CD8-positive, alpha-beta memory T cell (primary cell): Measurements from ENCODE around the gene LASP1. TPM values are rescaled to one million over a fixed set of nuclear protein-coding genes. Genes with fewer than 3 reads are reported as not detected.
A peak's percentile ranks its signal among the peaks of the same experiment; 100 is the strongest.

Experiments
- CTCF ChIA-PET: fragments of 350-600 bp; sonication (Branson Sonifier 250); formaldehyde crosslinking; loops from one replicate; lab custom pipeline; 2021; ENCODE audit warnings: antibody characterized with exemption; lab: Charles Lee
- POLR2A ChIA-PET: fragments of 350-600 bp; sonication (Branson Sonifier 250); formaldehyde crosslinking; loops from one replicate; lab custom pipeline; 2021; ENCODE audit warnings: antibody characterized with exemption; lab: Charles Lee
- DNase-seq, 5 donors: peaks; one replicate each; pipeline versions ENCODE4 v3.0.0 to v3.0.0-alpha.2; 2020 to 2022; ENCODE audit warnings: mixed read lengths in 1 of 5
- H3K27ac ChIP-seq: one replicate; pipeline ENCODE4 v1.7.0; 2013; ENCODE audit warnings: low read depth, mild to moderate bottlenecking, low read length, moderate library complexity
- H3K27me3 ChIP-seq: 2 replicates; pipeline ENCODE4 v1.7.0; 2013; ENCODE audit warnings: low read length, mild to moderate bottlenecking; ENCODE audit not compliant: insufficient read depth, poor library complexity, severe bottlenecking
- H3K36me3 ChIP-seq: 2 replicates; pipeline ENCODE4 v1.7.0; 2013; ENCODE audit warnings: mild to moderate bottlenecking, low read length, moderate library complexity; ENCODE audit not compliant: insufficient read depth
- H3K4me1 ChIP-seq: 2 replicates; pipeline ENCODE4 v1.7.0; 2013; ENCODE audit warnings: mild to moderate bottlenecking, low read length, moderate library complexity; ENCODE audit not compliant: insufficient read depth
- H3K4me3 ChIP-seq: 2 replicates; pipeline ENCODE4 v1.7.0; 2013; ENCODE audit warnings: mild to moderate bottlenecking, low read length
- H3K9me3 ChIP-seq: 2 replicates; pipeline ENCODE4 v1.7.0; 2013; ENCODE audit warnings: mild to moderate bottlenecking, low read length
- H3K27ac Mint-ChIP-seq, 8 donors: one replicate each; pipeline ENCODE4 v1.8.0; 2020 to 2021; ENCODE audit warnings: mixed read lengths in 8 of 8, mild to moderate bottlenecking in 6 of 8, inconsistent platforms in 3 of 8, moderate library complexity in 3 of 8
- H3K27me3 Mint-ChIP-seq, 2 donors: one replicate each; pipeline ENCODE4 v1.8.0; 2020 to 2021; ENCODE audit warnings: mixed read lengths in 2 of 2, mild to moderate bottlenecking in 1 of 2, moderate library complexity in 1 of 2
- H3K36me3 Mint-ChIP-seq, 3 donors: one replicate each; pipeline ENCODE4 v1.8.0; 2020 to 2021; ENCODE audit warnings: mixed read lengths in 3 of 3, inconsistent platforms in 1 of 3, mild to moderate bottlenecking in 1 of 3
- H3K4me1 Mint-ChIP-seq, 3 donors: one replicate each; pipeline ENCODE4 v1.8.0; 2020 to 2021; ENCODE audit warnings: mixed read lengths in 3 of 3, inconsistent platforms in 1 of 3, mild to moderate bottlenecking in 1 of 3
- H3K4me3 Mint-ChIP-seq, 7 donors: one replicate each; pipeline ENCODE4 v1.8.0; 2020 to 2021; ENCODE audit warnings: mixed read lengths in 7 of 7, mild to moderate bottlenecking in 6 of 7, moderate library complexity in 4 of 7, inconsistent platforms in 2 of 7
- H3K9me3 Mint-ChIP-seq, 5 donors: one replicate each; pipeline ENCODE4 v1.8.0; 2020 to 2022; ENCODE audit warnings: mixed read lengths in 5 of 5, mild to moderate bottlenecking in 3 of 5, moderate library complexity in 2 of 5, inconsistent platforms in 1 of 5
- polyA plus RNA-seq: library from polyadenylated mRNA; unstranded; fragments of 300-500 nt; fragmentation: Illumina TruSeq; gene quantifications from one replicate; pipeline ENCODE4 v1.2.3, GENCODE V29; 2021
- total RNA-seq, 2 experiments: library from RNA; stranded (reverse); gene quantifications; one replicate each; pipeline ENCODE4 v1.2.3, GENCODE V29; 2021

The LASP1 gene
- total and polyA plus RNA-seq, 3 experiments from 2014 or later, result 76.1 to 135 (median 128) TPM

- Mint-ChIP-seq H3K27ac (no peak overlapping the region), H3K4me1 (peaks cover 16 to 20% (median 18%) of the 10 kb centered on the region in 3 donors), H3K9me3 (no peaks in the 10 kb centered on the region), H3K4me3 (no peak overlapping the region), H3K36me3 (peaks cover 0 to 4% (median 0%) of the 10 kb centered on the region in 3 donors), H3K27me3 (peaks cover 0 to 12% of the 10 kb centered on the region in 2 donors)
- no peak for DNase-seq
- ChIA-PET POLR2A (interaction anchor here (0.7 kb wide), 1 partner anchor 11 kb away, joined by 4 read pairs; no protein-coding TSS in a partner anchor), CTCF (interaction anchor here (0.8 kb wide), 1 partner anchor 300 kb away, joined by 3 read pairs; no protein-coding TSS in a partner anchor)
- Histone ChIP-seq H3K4me1 (peaks cover 13% of the 10 kb centered on the region), H3K36me3 (no peaks in the 10 kb centered on the region), H3K4me3 (no peak overlapping the region), H3K27ac (no peak overlapping the region), H3K9me3 (no peaks in the 10 kb centered on the region), H3K27me3 (no peaks in the 10 kb centered on the region)
These were observed 5.0 kb upstream of the LASP1 start for GRCh38 chr17:38864636-38865398.

DNA sequence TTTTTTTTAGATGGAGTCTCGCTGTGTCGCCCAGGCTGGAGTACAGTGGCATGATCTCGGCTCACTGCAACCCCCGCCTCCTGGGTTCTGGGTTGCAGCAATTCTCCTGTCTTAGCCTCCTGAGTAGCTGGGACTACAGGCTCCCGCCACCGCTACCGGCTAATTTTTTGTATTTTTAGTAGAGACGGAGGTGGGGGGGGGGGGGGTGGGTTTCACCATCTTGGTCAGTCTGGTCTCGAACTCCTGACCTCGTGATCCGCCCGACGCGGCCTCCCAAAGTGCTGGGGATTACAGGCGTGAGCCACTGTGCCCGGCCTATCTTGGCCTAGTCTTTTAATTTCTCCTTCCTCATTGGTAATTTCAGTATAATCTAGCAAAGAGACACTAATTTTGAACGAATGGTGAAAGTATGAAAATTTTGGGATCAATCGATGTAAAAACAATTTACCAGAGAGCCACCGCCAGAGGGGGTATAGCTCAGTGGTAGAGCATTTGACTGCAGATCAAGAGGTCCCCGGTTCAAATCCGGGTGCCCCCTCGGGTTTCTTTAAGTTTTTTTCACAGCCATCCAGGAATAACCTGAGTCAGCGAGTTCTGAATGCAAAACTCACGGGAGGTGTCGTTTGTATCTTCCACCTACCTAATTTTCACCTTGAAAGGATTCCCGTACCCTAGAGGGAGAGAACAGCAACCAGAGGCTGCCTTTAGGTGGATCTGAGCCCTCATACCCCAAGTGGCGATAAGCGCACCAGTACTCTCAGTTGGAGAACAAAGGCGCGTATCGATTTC is 2.5 kb upstream of the LASP1 start:
- peak overlapping the region; percentile 94 to 100 (median 98) for H3K4me3 Mint-ChIP-seq
- ChIA-PET POLR2A (interaction anchor here (0.5 to 3.8 kb wide), 8 partner anchors 14 to 298 kb away, joined by 3 to 57 read pairs (median 4); partner anchors contain the start of genes LASP1NB and RPL23), CTCF (interaction anchor here (1.1 to 7.0 kb wide), 10 partner anchors 14 to 286 kb away, joined by 3 to 73 read pairs (median 13); partner anchors contain the start of genes CWC25, FBXO47, LASP1NB and PLXDC1)
- H3K4me1 Mint-ChIP-seq, result peaks cover 30 to 31% (median 31%) of the 10 kb centered on the region in 3 donors
- Histone ChIP-seq H3K27me3 (no peaks in the 10 kb centered on the region), H3K9me3 (no peaks in the 10 kb centered on the region), H3K27ac (peak overlapping the region; percentile 87), H3K36me3 (peaks cover 6% of the 10 kb centered on the region), H3K4me1 (peaks cover 26% of the 10 kb centered on the region), H3K4me3 (peak overlapping the region; percentile 98)
- H3K27me3 Mint-ChIP-seq, result peaks cover 0 to 12% of the 10 kb centered on the region in 2 donors
- H3K27ac Mint-ChIP-seq, result peak overlapping the region; percentile 46 to 99 (median 94)
- H3K9me3 Mint-ChIP-seq, result no peaks in the 10 kb centered on the region
- H3K36me3 Mint-ChIP-seq, result peaks cover 0 to 22% (median 0%) of the 10 kb centered on the region in 3 donors
- peak in 4 of 5 donors; percentile 31 to 70 (median 63) for DNase-seq

- ChIA-PET CTCF (interaction anchor here (0.7 to 7.0 kb wide), 13 partner anchors 14 to 327 kb away, joined by 3 to 73 read pairs (median 8); partner anchors contain the start of genes CWC25, FBXO47, LASP1NB and PLXDC1), POLR2A (interaction anchor here (0.5 to 3.8 kb wide), 9 partner anchors 9 to 534 kb away, joined by 3 to 57 read pairs (median 6); partner anchors contain the start of genes LASP1NB, PIP4K2B and RPL23)
- peaks cover 0 to 26% (median 0%) of the 10 kb centered on the region in 3 donors for H3K36me3 Mint-ChIP-seq
- H3K27me3 Mint-ChIP-seq, result peaks cover 0 to 12% of the 10 kb centered on the region in 2 donors
- H3K9me3 ChIP-seq, result no peaks in the 10 kb centered on the region
- DNase-seq, result no peak
- H3K36me3 ChIP-seq, result peaks cover 13% of the 10 kb centered on the region
- peak overlapping the region; percentile 94 to 100 (median 98) for H3K4me3 Mint-ChIP-seq
- no peaks in the 10 kb centered on the region for H3K9me3 Mint-ChIP-seq
- H3K27ac ChIP-seq, result peak overlapping the region; percentile 87
- peak overlapping the region; percentile 98 for H3K4me3 ChIP-seq
- H3K27me3 ChIP-seq, result no peaks in the 10 kb centered on the region
- peaks cover 38 to 39% (median 39%) of the 10 kb centered on the region in 3 donors for H3K4me1 Mint-ChIP-seq
- H3K4me1 ChIP-seq, result peaks cover 34% of the 10 kb centered on the region
- H3K27ac Mint-ChIP-seq, result peak overlapping the region; percentile 89 to 99 (median 96)
These were observed 1.7 kb upstream of the LASP1 start for GRCh38 chr17:38867968-38868816.

DNA sequence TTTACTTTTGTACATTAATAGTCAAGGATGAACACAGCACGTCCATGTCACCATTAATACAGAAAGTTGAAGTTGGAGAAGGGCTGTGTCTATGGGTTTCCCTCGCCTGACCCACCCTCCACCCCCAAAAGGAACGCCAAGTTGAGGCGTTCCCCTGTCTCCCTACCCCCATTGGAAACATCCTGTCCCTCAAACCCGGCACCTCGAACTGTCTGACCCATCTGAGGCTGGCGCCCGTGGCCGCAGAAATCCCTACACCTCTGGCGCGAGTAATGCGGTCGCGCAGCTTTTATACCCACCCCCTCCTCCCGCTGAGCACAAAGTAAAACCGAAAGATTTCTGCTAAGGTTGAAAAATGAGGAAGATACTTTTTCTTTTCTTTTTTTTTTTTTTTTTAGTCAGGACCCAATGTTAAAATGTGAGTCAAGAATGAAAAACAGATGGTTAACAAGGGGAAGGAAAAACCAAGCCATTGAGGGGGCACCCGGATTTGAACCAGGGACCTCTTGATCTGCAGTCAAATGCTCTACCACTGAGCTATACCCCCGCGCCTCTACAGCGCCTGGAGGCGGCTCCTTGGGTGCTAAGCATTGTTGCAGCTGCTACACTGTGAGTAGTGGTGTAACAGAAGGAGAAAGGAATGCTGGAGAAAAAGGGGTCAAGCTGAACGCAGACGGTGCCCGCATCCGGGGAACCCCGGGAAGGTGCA is 887 bp upstream of the LASP1 start:
- peak overlapping the region; percentile 94 to 100 (median 98) for H3K4me3 Mint-ChIP-seq
- peak; percentile 71 to 91 (median 80) for DNase-seq

GRCh38 chr17:38870259-38871165 is 654 bp downstream of the LASP1 start:
- Histone ChIP-seq H3K27ac (peak overlapping the region; percentile 87), H3K9me3 (no peaks in the 10 kb centered on the region), H3K4me3 (peak overlapping the region; percentile 98), H3K27me3 (no peaks in the 10 kb centered on the region), H3K4me1 (peaks cover 57% of the 10 kb centered on the region), H3K36me3 (peaks cover 13% of the 10 kb centered on the region)
- peaks cover 59 to 63% (median 62%) of the 10 kb centered on the region in 3 donors for H3K4me1 Mint-ChIP-seq
- peak; percentile 57 to 82 (median 66) for DNase-seq
- no peaks in the 10 kb centered on the region for H3K9me3 Mint-ChIP-seq
- H3K27ac Mint-ChIP-seq, result peak overlapping the region; percentile 93 to 99 (median 97)
- ChIA-PET POLR2A (interaction anchor here (0.6 to 3.8 kb wide), 17 partner anchors 14 to 1056 kb away, joined by 3 to 57 read pairs (median 4); partner anchors contain the start of genes LASP1NB, PIP4K2B and RPL23), CTCF (interaction anchor here (0.9 to 7.0 kb wide), 21 partner anchors 10 to 362 kb away, joined by 3 to 73 read pairs (median 5); partner anchors contain the start of genes ARL5C, LASP1NB, PLXDC1 and RPL23)
- peaks cover 0 to 12% of the 10 kb centered on the region in 2 donors for H3K27me3 Mint-ChIP-seq
- H3K36me3 Mint-ChIP-seq, result peaks cover 0 to 30% (median 0%) of the 10 kb centered on the region in 3 donors
- peak overlapping the region; percentile 94 to 100 (median 98) for H3K4me3 Mint-ChIP-seq

More for the DNA sequence above, 887 bp upstream of the LASP1 start:
- peaks cover 13% of the 10 kb centered on the region for H3K36me3 ChIP-seq
- no peaks in the 10 kb centered on the region for H3K9me3 ChIP-seq
- H3K4me1 ChIP-seq, result peaks cover 42% of the 10 kb centered on the region
- Mint-ChIP-seq H3K27me3 (peaks cover 0 to 12% of the 10 kb centered on the region in 2 donors), H3K36me3 (peaks cover 0 to 27% (median 0%) of the 10 kb centered on the region in 3 donors), H3K4me1 (peaks cover 46 to 47% (median 47%) of the 10 kb centered on the region in 3 donors), H3K9me3 (no peaks in the 10 kb centered on the region), H3K27ac (peak overlapping the region; percentile 89 to 99 (median 96))
- peak overlapping the region; percentile 87 for H3K27ac ChIP-seq
- CTCF ChIA-PET, result interaction anchor here (0.7 to 7.0 kb wide), 18 partner anchors 9 to 326 kb away, joined by 3 to 73 read pairs (median 6); partner anchors contain the start of genes CWC25, LASP1NB, PLXDC1 and RPL23
- POLR2A ChIA-PET, result interaction anchor here (0.6 to 3.8 kb wide), 13 partner anchors 8 to 534 kb away, joined by 3 to 57 read pairs (median 8); partner anchors contain the start of genes FBXO47, PIP4K2B, RPL19 and RPL23
- H3K27me3 ChIP-seq, result no peaks in the 10 kb centered on the region
- H3K4me3 ChIP-seq, result peak overlapping the region; percentile 98
